GM23338 (cell line): ENCODE measurements around the gene ENDOV. TPM values are rescaled to one million over a fixed set of nuclear protein-coding genes. Genes with fewer than 3 reads are reported as not detected.

Experiments used
- ATAC-seq: fragments of 200-7000 bp; cut with Tn5 transposase; 3 replicates; pipeline ENCODE4 v1.9.1; 2020
- DNase-seq: peaks from one replicate; pipeline ENCODE4 v3.0.0-alpha.2; 2015; ENCODE audit warnings: low spot score
- H2AFZ ChIP-seq: fragments of 200-600 bp; sonication (generic); 2 replicates; pipeline ENCODE4 v1.8.0; 2016; ENCODE audit warnings: antibody characterized with exemption, mild to moderate bottlenecking, moderate library complexity
- H3F3A ChIP-seq: fragments of 200-600 bp; sonication (generic); replicated peaks from 2 replicates; pipeline ENCODE4 v1.8.0; 2017; ENCODE audit warnings: antibody characterized with exemption, mixed run types, low read depth
- H3K27ac ChIP-seq: fragments of 200-600 bp; sonication (generic); 2 replicates; pipeline ENCODE4 v1.6.1; 2016; ENCODE audit warnings: low read depth
- H3K27me3 ChIP-seq: fragments of 200-600 bp; sonication (generic); 2 replicates; pipeline ENCODE4 v1.8.0; 2016; ENCODE audit warnings: mild to moderate bottlenecking, mixed run types, moderate library complexity; ENCODE audit not compliant: insufficient read depth
- H3K36me3 ChIP-seq: fragments of 200-600 bp; sonication (generic); 2 replicates; pipeline ENCODE4 v1.8.0; 2016; ENCODE audit warnings: mild to moderate bottlenecking; ENCODE audit not compliant: insufficient read depth
- H3K4me1 ChIP-seq: fragments of 200-600 bp; sonication (generic); 2 replicates; pipeline ENCODE4 v1.8.0; 2016; ENCODE audit warnings: mild to moderate bottlenecking, moderate library complexity; ENCODE audit not compliant: insufficient read depth
- H3K4me2 ChIP-seq: fragments of 200-600 bp; sonication (generic); 2 replicates; pipeline ENCODE4 v1.7.1; 2017; ENCODE audit warnings: mixed run types
- H3K4me3 ChIP-seq: fragments of 200-600 bp; sonication (generic); 2 replicates; pipeline ENCODE4 v1.6.1; 2016; ENCODE audit warnings: mixed run types
- H3K79me2 ChIP-seq: fragments of 200-600 bp; sonication (generic); replicated peaks from 2 replicates; pipeline ENCODE4 v1.8.0; 2017; ENCODE audit warnings: mild to moderate bottlenecking; ENCODE audit not compliant: insufficient read depth
- H3K9me2 ChIP-seq: fragments of 200-600 bp; sonication (generic); 2 replicates; pipeline ENCODE4 v1.8.0; 2017; ENCODE audit not compliant: insufficient read depth
- H4K20me1 ChIP-seq: fragments of 200-600 bp; sonication (generic); replicated peaks from 2 replicates; pipeline ENCODE4 v1.8.0; 2017; ENCODE audit warnings: mild to moderate bottlenecking; ENCODE audit not compliant: insufficient read depth
- H3K27ac Mint-ChIP-seq: 2 replicates; pipeline ENCODE4 v1.8.0; 2020; ENCODE audit warnings: inconsistent platforms, mild to moderate bottlenecking, moderate library complexity, mixed read lengths
- H3K27me3 Mint-ChIP-seq: 3 replicates; pipeline ENCODE4 v1.8.0; 2022; ENCODE audit warnings: low read depth, mild to moderate bottlenecking, moderate library complexity, mixed read lengths, inconsistent platforms; ENCODE audit not compliant: insufficient read depth, poor library complexity
- H3K36me3 Mint-ChIP-seq: 3 replicates; pipeline ENCODE4 v1.8.0; 2021; ENCODE audit warnings: low read depth, mild to moderate bottlenecking, inconsistent platforms, moderate library complexity, mixed read lengths
- H3K4me1 Mint-ChIP-seq: 3 replicates; pipeline ENCODE4 v1.8.0; 2020; ENCODE audit warnings: mild to moderate bottlenecking, inconsistent platforms, mixed read lengths
- H3K4me3 Mint-ChIP-seq: 3 replicates; pipeline ENCODE4 v1.8.0; 2021; ENCODE audit warnings: moderate library complexity, mild to moderate bottlenecking, inconsistent platforms, mixed read lengths
- H3K9me3 Mint-ChIP-seq: 3 replicates; pipeline ENCODE4 v1.8.0; 2020; ENCODE audit warnings: moderate library complexity, mild to moderate bottlenecking, inconsistent platforms, mixed read lengths
- EZH2 ChIP-seq: fragments of 200-600 bp; sonication (generic); IDR thresholded peaks from one replicate; pipeline ENCODE4 v1.8.0; 2017; ENCODE audit warnings: antibody characterized with exemption, mild to moderate bottlenecking, low read depth; ENCODE audit not compliant: unreplicated experiment
- EZH2phosphoT487 ChIP-seq: fragments of 200-600 bp; sonication (generic); IDR thresholded peaks from one replicate; pipeline ENCODE4 v1.8.1; 2018; ENCODE audit warnings: antibody characterized with exemption; ENCODE audit not compliant: unreplicated experiment
- NANOG ChIP-seq: IDR thresholded peaks from 2 replicates; pipeline ENCODE4 v1.6.1; 2016; ENCODE audit warnings: antibody characterized with exemption, borderline replicate concordance
- POLR2AphosphoS5 ChIP-seq: IDR thresholded peaks from 2 replicates; pipeline ENCODE4 v1.6.1; 2016; ENCODE audit warnings: antibody characterized with exemption, low read depth
- REST ChIP-seq: IDR thresholded peaks from one replicate; pipeline ENCODE4 v1.6.1; 2018; ENCODE audit warnings: antibody characterized with exemption; ENCODE audit not compliant: unreplicated experiment
- STAT1 ChIP-seq: IDR thresholded peaks from one replicate; pipeline ENCODE4 v1.6.1; 2016; ENCODE audit warnings: antibody characterized with exemption; ENCODE audit not compliant: unreplicated experiment
- ZNF331 ChIP-seq: fragments of 250-450 bp; sonication (Bioruptor Pico); IDR thresholded peaks from 2 replicates; pipeline ENCODE4 v1.5.0; 2020; ENCODE audit warnings: low read depth, mild to moderate bottlenecking, moderate library complexity
- ZNF462 ChIP-seq: fragments of 250-450 bp; sonication (Bioruptor Pico); IDR thresholded peaks from 2 replicates; pipeline ENCODE4 v1.5.0; 2020; ENCODE audit warnings: mild to moderate bottlenecking, moderate library complexity
- polyA plus RNA-seq: library from polyadenylated mRNA; unstranded; fragments of >200 nt; fragmentation: Nextera tagmentation; extraction: Ambion mirVana; gene quantifications from 2 replicates; pipeline ENCODE4 v1.2.1, GENCODE V29; 2016
- total RNA-seq: library from RNA; depleted of rRNA; stranded (reverse); fragments of >200 nt; shearing (Covaris generic); gene quantifications from 2 replicates; pipeline ENCODE4 v1.2.3, GENCODE V29; 2014

The ENDOV gene
- total and polyA plus RNA-seq, 2 experiments from 2014 or later: 11.5 to 16.1 TPM

GRCh38 chr17:80445726-80446110 is 30.8 kb downstream of the ENDOV start (continued):
- TF ChIP-seq ZNF462 (CRISPR knock-in tag): no peak

GRCh38 chr17:80446645-80447405 is 31.9 kb downstream of the ENDOV start:
- Mint-ChIP-seq H3K36me3 (no peaks in the 10 kb centered on the region), H3K27ac (no peak overlapping the region), H3K4me1 (peaks cover 4% of the 10 kb centered on the region; the same call in 2 of the 3 replicates), H3K9me3 (no peaks in the 10 kb centered on the region), H3K4me3 (no peak overlapping the region), H3K27me3 (peaks cover 7% of the 10 kb centered on the region)
- no peak overlapping the region for H3K27ac ChIP-seq
- no peaks in the 10 kb centered on the region for H3K36me3 ChIP-seq
- DNase-seq (no peak), ATAC-seq (no peak)
- H3K4me1 ChIP-seq: no peaks in the 10 kb centered on the region
- H3K4me3 ChIP-seq: no peak overlapping the region
- H2AFZ ChIP-seq: no peak overlapping the region
- H3K79me2 ChIP-seq: no peaks in the 10 kb centered on the region
- H3K27me3 ChIP-seq: no peaks in the 10 kb centered on the region
- H3K4me2 ChIP-seq: no peak overlapping the region
- no peaks in the 10 kb centered on the region for H3K9me2 ChIP-seq
- H4K20me1 ChIP-seq: no peaks in the 10 kb centered on the region
- H3F3A ChIP-seq: no peaks in the 10 kb centered on the region
- no peak for TF ChIP-seq EZH2
- TF ChIP-seq STAT1: no peak
- TF ChIP-seq EZH2phosphoT487: no peak
- TF ChIP-seq POLR2AphosphoS5: no peak
- TF ChIP-seq ZNF331 (CRISPR knock-in tag): no peak
- no peak for TF ChIP-seq NANOG
- no peak for TF ChIP-seq REST
